Stimulated activated CD4-positive, alpha-beta T cell treated with anti-CD3 and anti-CD28 coated beads, Interleukin-1b, Interleukin-23, amount 100 ng/mL, for 1 hour (primary cell): Measurements from ENCODE around the gene MORN1.

Experiments
- DNase-seq, 2 donors: peaks; one replicate each; pipeline ENCODE4 v3.0.0-alpha.2; 2020; ENCODE audit warnings: low read depth in 2 of 2

Gene MORN1

DNA sequence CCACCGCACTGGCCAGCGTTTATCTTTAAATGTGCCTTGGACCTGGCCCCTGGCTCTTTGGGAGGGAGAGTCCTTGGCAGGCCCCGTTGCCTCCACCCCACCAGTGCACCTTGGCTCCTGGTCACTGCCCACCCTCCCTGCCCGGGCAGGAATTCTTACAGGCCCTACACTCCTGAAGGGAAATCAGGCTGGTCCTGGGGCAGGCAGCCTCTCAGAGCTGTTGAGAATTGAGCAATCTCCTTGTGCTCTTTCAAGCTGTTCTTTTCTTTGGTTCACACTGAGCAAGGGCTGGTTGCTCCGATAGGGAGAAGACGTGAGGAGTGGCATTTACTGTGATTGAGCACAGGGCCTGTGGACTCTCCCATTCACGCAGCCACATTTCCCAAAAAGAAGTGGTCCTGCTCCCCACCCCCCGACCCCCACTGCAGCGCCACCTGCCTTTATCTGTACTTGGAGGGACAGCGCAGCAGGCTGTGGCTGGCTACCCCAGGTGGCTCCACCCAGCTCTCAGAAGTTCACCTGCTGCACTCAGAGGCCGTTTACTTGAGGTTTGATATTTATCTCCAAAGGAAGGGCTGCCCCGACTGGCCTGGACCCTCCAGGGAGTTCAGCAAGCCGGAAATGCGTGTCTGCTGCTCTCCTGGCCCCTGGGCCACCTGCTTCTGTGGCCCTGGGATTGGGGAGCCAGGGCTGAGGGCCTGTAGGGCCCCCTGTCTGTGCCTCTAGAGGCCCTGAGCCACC is 115.4 kb downstream of the MORN1 start:
- DNase-seq, result no peak

GRCh38 chr1:2274929-2275475 is 116.4 kb downstream of the MORN1 start:
- no peak for DNase-seq

- DNase-seq, result no peak
Measured at GRCh38 chr1:2274231-2274928, 117.0 kb downstream of the MORN1 start.

GRCh38 chr1:2273401-2274090 is 117.8 kb downstream of the MORN1 start:
- DNase-seq, result no peak

DNA sequence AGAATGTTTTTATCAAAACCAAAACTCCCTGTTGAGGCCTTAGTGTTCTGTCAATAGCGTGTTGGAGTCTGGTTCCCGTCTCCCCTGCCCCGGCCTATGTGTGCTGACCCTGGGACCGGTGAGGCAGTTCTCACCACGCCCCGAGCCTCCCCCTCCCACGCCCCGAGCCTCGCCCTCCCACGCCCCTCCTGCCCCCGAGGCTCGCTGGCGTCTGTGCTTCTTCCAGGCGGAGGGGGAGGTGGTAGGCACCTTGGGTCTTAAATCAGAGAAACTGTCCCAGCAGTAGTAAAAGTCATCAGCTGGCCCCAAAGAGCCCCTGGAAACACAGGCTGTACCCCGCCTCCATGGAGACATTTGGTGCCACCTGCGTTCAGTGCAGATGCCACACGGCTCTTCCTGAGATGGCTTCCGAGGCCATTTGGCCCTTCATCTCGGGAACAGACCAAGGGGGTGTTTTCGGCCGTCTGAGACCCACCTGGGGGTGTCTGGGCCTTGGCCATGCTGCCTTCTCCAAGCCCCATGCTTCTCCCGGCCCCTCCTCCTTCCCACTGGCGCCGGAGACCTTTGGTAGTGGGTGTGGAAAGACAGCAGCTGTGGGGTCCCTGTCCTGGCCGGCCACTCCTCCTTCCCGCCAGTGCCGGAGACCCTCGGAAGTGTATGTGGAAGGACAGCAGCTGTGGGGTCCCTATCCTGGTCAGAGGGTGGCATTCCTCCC is 118.5 kb downstream of the MORN1 start:
- no peak for DNase-seq

GRCh38 chr1:2271841-2272655 is 119.3 kb downstream of the MORN1 start:
- DNase-seq, result no peak
